SK-N-MC (cell line): ENCODE results near the gene GPR132.

ENCODE experiments used
- DNase-seq: peaks from one replicate; pipeline ENCODE4 v3.0.0-alpha.2; 2011; ENCODE audit warnings: low read depth, low spot score
- H3K27ac ChIP-seq: fragments of 200-600 bp; sonication (generic); 2 replicates; pipeline ENCODE4 v1.5.1; 2016; ENCODE audit warnings: mixed run types
- H3K36me3 ChIP-seq: fragments of 200-600 bp; sonication (generic); 2 replicates; pipeline ENCODE4 v1.6.1; 2017; ENCODE audit warnings: antibody characterized with exemption, low read length, mixed read lengths; ENCODE audit not compliant: insufficient read depth
- H3K4me3 ChIP-seq: fragments of 200-600 bp; sonication (generic); 2 replicates; pipeline ENCODE4 v1.5.1; 2016
- H3K9ac ChIP-seq: fragments of 200-600 bp; sonication (generic); 2 replicates; pipeline ENCODE4 v1.8.0; 2017; ENCODE audit warnings: mixed run types, mixed read lengths; ENCODE audit not compliant: insufficient read length
- H3K9me3 ChIP-seq: fragments of 200-600 bp; sonication (generic); 2 replicates; pipeline ENCODE4 v1.6.1; 2017; ENCODE audit warnings: low read depth, mild to moderate bottlenecking, antibody characterized with exemption, low read length, moderate library complexity, mixed read lengths
- EZH2 ChIP-seq: fragments of 200-600 bp; sonication (generic); IDR thresholded peaks from one replicate; pipeline ENCODE4 v1.6.1; 2017; ENCODE audit warnings: antibody characterized with exemption
- FOXP2 ChIP-seq: optimal IDR thresholded peaks from 2 replicates; pipeline ENCODE3; 2011; ENCODE audit warnings: mild to moderate bottlenecking, moderate library complexity; ENCODE audit not compliant: insufficient read depth; ENCODE audit errors: extremely low read length, control extremely low read depth
- POLR2AphosphoS5 ChIP-seq: IDR thresholded peaks from 2 replicates; pipeline ENCODE4 v1.6.1; 2012; ENCODE audit warnings: mild to moderate bottlenecking, low read depth, low read length, borderline replicate concordance

Gene GPR132

GRCh38 chr14:105061428-105062047 lies 3.7 kb downstream of the GPR132 start:
- Histone ChIP-seq H3K36me3 (no peaks in the 10 kb centered on the region), H3K9me3 (no peaks in the 10 kb centered on the region), H3K4me3 (no peak overlapping the region), H3K9ac (no peak overlapping the region), H3K27ac (no peak overlapping the region)
- TF ChIP-seq FOXP2 (no peak), POLR2AphosphoS5 (no peak), EZH2 (no peak)
- DNase-seq, result no peak

- Histone ChIP-seq H3K9ac (no peak overlapping the region), H3K4me3 (no peak overlapping the region), H3K36me3 (no peaks in the 10 kb centered on the region), H3K27ac (no peak overlapping the region), H3K9me3 (no peaks in the 10 kb centered on the region)
- DNase-seq, result no peak
- TF ChIP-seq POLR2AphosphoS5 (no peak), FOXP2 (no peak), EZH2 (no peak)
Measured at GRCh38 chr14:105060751-105061427, 4.3 kb downstream of the GPR132 start.

GRCh38 chr14:105059925-105060565 lies 5.2 kb downstream of the GPR132 start:
- no peaks in the 10 kb centered on the region for H3K9me3 ChIP-seq
- no peak for TF ChIP-seq FOXP2
- no peak for TF ChIP-seq POLR2AphosphoS5
- no peak for TF ChIP-seq EZH2
- H3K27ac ChIP-seq, result no peak overlapping the region
- no peak overlapping the region for H3K9ac ChIP-seq
- no peak overlapping the region for H3K4me3 ChIP-seq
- no peak for DNase-seq
- no peaks in the 10 kb centered on the region for H3K36me3 ChIP-seq

- Histone ChIP-seq H3K9me3 (no peaks in the 10 kb centered on the region), H3K4me3 (no peak overlapping the region), H3K9ac (no peak overlapping the region), H3K27ac (no peak overlapping the region), H3K36me3 (no peaks in the 10 kb centered on the region)
- TF ChIP-seq EZH2 (no peak), FOXP2 (no peak), POLR2AphosphoS5 (no peak)
- no peak for DNase-seq
Measured at GRCh38 chr14:105059035-105059924, 6.0 kb downstream of the GPR132 start.

GRCh38 chr14:105058521-105059034 lies 6.7 kb downstream of the GPR132 start:
- TF ChIP-seq FOXP2, result no peak
- TF ChIP-seq POLR2AphosphoS5, result no peak
- no peak for TF ChIP-seq EZH2
- H3K4me3 ChIP-seq, result no peak overlapping the region
- H3K9me3 ChIP-seq, result no peaks in the 10 kb centered on the region
- H3K9ac ChIP-seq, result no peak overlapping the region
- no peaks in the 10 kb centered on the region for H3K36me3 ChIP-seq
- DNase-seq, result no peak
- no peak overlapping the region for H3K27ac ChIP-seq

GRCh38 chr14:105056303-105056831 lies 8.9 kb downstream of the GPR132 start:
- Histone ChIP-seq H3K36me3 (no peaks in the 10 kb centered on the region), H3K9me3 (no peaks in the 10 kb centered on the region), H3K4me3 (no peak overlapping the region), H3K9ac (no peak overlapping the region), H3K27ac (no peak overlapping the region)
- no peak for DNase-seq
- TF ChIP-seq FOXP2, result no peak
- TF ChIP-seq EZH2, result no peak
- TF ChIP-seq POLR2AphosphoS5, result no peak

GRCh38 chr14:105055736-105056302 lies 9.4 kb downstream of the GPR132 start:
- Histone ChIP-seq H3K9me3 (no peaks in the 10 kb centered on the region), H3K27ac (no peak overlapping the region), H3K4me3 (no peak overlapping the region), H3K36me3 (no peaks in the 10 kb centered on the region), H3K9ac (no peak overlapping the region)
- no peak for DNase-seq
- TF ChIP-seq EZH2, result no peak
- no peak for TF ChIP-seq POLR2AphosphoS5
- TF ChIP-seq FOXP2, result no peak
